ENCODE results near the gene DAB2IP.

Gene DAB2IP

DNA sequence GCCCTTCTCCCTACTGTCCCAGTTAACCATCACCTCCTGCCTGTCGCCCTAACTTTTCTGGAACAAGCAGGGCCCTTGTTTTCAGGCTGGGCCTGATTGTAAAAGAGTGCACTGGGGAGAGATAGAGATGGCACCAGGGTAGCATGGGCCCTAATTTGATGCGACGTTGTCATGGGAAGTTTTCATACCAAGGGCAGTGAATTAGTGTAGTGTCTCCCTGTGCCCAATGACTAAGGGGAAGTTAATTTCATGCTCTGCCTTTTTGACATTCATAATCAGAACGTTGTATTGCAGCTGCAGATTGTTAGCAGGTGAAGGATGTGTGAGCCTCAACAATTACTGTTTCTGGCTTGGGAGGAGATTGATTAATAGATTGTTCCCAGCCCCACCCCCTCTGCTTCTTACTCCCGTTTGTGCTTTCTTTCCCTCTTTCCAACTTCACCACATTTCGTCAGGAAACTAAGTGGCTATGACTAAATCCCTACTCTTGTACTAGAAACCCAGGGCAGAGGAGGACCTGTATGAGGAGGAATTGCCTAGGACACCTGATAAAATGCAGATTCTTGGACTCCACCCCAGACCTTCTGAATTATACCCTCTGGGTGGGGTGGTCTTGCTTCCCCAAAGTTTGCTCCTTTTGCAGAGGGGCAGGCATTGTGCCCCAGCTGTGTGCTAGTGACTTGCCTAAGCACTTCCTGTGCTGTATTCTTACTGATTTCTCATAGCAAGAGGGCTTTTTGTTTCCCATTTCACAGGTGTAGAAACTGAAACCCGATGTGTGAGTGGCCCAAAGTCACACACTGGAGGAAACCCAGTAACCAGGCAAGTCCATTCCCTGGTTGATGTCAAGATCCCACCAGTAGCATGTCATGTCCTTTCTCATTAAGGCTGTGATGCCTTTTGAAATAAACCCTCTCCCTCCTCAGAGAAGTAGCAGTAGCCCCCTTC is 56.3 kb downstream of the DAB2IP start:
- DNase-seq = no peak

- DNase-seq = no peak
Observed at GRCh38 chr9:121708768-121709488, 57.5 kb downstream of the DAB2IP start.

DNA sequence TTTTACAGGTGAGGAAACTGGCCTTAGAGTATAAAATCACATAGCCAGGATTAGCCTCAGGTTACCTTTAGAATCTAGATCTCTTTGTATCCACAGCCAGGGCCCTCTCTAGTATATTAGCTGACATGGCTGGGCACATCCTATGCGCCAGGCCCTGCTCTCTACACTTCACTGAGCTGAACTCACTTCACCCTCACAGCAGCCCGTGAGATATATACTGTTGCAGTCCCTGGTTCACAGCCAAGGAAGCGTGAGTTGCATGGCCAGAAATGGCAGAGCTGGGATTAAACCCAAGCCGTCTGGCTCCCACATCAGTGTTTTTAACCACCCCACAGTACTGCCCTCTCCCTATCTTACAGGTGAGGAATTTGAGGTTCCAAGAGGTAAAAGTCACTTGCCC is 58.4 kb downstream of the DAB2IP start:
- no peak for DNase-seq

GRCh38 chr9:121711281-121711680 is 59.8 kb downstream of the DAB2IP start:
- DNase-seq = no peak

GRCh38 chr9:121711797-121712196 is 60.4 kb downstream of the DAB2IP start:
- DNase-seq = no peak

DNA sequence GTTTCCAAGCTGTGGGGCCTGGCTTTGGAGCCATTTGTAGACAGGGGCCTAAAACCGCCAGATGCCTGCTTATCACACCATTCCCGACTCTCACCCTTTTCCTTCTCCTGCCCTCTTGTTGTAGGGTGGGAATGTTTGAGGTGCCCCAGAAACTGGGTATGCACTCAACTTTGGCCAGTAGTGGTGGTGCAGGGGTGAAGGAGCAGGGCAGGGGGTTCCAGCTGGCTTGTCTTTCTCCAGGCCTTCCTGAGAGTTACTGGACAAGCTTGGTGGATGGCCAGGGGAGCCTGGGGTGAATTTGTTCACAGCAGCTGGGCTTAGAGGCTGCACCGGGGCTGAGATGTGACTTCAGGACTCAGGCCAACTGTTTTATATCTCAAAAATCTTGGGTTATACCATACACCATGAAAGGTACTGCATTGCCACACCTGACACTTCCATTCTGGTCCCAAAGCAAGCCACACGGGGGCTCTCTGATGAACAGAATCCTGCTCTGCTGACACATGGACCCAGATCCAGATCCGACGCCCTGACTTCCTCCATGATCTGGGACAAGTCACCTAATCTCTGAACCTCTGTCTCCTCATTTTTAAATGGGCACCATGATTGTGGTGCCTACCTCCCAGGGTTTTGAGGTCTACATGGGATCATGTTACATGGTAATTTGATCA is 62.1 kb downstream of the DAB2IP start:
- DNase-seq = no peak

DNA sequence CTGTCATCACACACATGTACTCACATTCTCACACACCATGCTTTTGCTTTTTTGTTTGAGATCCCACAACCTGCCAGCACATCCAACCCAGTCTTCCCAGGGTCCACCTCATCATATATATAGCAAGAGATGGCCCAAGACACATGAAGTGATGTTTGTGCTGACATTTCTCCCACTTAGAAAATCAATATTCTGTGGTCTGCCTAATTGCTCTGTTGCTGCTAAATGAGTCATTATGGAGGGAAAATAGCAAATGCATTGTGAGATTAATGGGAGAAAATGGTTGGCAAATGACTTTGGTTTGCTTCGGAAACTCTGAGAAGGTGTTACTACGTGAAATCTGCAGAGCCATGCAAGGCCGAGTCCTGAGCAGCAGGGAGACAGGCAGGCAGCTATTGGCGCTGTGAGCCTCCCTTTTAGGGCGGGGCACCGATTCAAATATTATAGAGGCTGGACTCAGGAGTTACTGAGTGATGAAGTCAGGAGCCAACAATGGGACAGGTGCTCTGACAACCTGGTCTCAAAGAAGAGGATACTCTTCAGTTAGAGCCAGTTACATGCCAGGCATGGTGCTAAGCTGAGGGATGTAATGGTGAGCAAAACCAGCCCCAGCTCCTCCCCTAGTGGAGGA is 62.8 kb downstream of the DAB2IP start:
- no peak for DNase-seq

DNA sequence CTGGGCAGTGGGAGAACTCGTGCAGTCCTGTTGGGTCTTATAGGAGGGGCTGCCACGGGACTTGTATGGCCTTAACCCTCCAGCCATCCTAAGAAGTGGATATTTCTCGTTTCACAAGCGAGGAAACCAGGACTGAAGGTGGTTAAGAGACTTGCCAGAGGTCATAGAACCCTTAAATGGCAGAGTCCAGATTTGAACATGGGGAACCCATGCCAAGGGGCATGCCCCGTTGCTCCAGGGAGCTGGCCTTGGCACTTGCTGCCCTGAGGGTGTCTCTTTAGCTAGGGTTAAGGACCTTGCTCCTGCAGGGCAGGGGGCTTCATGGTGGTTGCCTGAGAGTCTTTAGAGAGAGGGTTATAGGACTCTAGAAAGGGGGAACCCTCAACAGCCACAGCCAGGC is 63.4 kb downstream of the DAB2IP start:
- no peak for DNase-seq

DNA sequence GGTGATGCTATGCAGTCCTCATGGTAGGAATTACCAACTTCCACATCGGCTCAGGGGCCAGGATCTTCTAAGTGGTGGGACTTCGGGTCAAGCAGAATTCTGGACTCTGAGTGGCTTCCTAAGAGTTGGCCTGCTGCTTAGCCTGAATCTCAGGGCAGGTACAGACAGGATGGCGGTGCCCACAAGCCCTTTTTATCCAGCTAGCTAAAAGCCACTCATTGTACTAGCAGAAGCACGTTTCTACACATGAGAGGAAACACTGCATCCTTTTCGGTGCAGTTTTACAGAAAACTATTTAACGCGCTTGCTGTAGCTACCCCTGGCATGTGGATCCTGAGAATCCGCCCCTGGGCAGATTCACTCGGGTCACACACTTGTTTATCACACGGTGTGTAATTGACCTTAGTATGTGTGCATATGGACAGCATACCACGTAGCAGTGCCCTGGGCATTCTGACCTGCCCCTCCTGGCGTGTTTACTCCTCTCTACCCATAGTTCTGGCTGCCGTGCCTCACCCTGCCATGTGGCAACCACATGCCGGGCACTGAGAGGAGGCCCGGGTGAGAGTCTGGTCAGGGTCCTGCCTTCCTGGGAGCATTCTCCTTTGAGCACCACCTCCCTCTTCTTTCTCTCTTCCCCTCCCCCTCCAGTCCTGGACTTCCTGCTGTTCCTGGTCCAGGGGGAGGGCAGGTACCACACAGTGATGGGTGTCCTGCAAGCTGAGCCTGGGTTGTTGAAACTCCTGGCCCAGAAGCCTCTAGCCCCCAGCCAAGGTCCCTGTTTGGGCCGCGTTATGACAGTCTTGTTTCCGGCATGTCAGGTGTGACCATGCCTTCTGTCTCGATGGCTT is 65.9 kb downstream of the DAB2IP start:
- no peak for DNase-seq

DNA sequence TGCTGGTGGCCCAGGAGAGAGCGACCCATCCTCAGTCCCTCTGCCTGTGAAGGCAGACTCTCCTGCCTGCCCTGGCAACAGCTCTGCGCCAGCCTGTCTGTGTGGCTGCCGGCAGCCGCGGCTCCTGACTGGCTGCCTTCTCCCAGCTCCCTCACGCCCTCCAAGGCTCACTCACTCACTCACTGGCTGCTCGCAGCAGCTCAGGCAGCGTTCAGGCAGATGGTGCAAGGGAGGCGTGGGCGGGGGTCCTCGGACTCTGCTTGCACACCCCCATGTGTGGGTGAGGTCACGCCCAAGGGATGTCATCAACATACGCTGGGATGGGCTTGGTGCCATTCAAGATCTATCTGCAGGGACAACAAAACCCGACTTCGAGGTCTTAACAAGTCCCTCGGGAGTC is 66.7 kb downstream of the DAB2IP start:
- peak; percentile 56 for DNase-seq

GRCh38 chr9:121718501-121718900 is 67.1 kb downstream of the DAB2IP start:
- DNase-seq = no peak

DNA sequence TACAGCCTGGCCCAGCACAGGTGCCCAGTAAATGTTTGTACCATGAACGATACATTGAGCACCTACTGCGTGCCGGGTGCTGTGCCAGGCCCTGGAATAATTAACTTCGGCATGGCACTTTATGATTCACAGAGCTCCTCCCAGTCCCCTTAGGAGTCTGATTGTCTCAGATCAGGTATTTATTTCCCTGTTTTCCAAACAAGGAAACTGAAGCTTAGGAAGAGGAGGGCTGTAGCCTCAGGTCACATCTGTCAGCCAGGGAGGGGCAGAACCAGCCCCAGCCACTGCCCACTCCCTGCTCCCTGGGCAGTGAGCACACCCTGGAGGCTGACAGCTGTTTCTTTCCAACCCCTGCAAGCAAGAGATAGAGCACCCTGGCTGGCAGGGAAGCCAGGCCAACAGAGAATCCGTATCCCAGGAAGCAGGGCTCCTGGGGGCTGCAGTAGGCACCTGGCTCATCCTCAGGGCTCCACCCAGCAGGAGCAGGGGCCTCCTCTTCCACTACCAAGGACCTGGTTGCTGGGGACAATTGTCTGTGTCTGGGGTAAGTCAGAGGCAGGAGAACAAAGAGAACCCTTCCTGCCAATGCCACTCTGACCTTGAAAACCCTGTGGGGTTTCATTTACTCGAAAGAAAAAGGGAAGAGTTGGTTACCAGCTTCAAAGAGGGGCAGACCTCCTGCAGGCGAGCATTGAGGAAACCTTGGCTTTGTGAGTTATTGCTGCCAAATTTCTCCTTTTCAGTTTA is 69.0 kb downstream of the DAB2IP start:
- DNase-seq = no peak

DNA sequence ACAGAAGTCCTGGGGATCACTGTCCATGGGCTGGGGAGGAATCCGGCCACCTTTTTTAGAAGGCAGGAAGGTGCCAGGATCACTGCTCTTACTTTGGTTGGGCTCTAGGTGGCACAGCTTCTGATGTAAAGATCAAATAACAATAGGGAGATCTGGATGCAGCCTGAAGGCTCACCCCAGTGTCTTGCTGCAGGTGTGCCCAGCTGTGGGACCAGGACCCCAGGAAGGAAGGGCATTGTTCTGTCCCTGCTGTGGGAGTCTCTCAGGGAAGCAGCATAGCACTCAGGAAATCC is 69.6 kb downstream of the DAB2IP start:
- DNase-seq = no peak

GRCh38 chr9:121721770-121722169 is 70.3 kb downstream of the DAB2IP start:
- no peak for DNase-seq

DNA sequence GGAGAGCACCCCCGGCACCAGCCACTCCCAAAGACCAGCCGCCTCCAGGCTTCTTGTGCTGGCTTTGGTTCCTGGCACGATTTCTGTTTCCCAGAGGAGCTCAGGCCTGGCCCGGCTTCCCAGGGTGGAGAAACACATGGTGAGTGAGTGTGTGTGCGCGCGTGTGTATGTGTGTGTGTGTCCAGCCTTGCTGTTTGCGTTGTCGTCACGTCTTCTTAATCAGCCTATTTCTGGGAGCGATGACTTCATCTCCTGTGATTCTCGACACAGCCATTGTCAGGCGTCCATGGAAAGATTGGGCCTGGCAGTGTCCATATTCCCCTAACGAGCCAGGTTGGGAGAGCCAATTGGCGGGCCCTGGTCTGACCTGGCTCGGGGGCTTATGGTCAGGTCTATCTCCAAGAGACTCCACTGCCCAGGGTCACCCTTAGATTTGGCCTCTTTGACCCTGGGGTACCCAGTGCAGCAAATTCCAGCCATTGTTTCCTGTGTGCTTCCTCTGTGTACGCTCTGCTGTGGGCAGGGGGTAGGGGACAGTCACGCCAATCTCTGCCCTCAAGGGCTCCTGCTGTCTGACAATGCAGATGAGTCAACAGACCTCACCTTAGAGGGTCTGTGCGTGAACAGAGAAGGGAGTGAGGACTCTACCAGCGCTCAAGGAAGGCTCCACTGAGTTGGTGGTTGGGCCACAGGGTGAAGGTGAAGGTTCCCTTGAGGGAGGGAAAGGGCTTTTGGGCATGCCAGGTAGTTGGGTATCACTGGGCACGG is 73.8 kb downstream of the DAB2IP start:
- DNase-seq = no peak

GRCh38 chr9:121727295-121728020 is 76.0 kb downstream of the DAB2IP start:
- no peak for DNase-seq

DNA sequence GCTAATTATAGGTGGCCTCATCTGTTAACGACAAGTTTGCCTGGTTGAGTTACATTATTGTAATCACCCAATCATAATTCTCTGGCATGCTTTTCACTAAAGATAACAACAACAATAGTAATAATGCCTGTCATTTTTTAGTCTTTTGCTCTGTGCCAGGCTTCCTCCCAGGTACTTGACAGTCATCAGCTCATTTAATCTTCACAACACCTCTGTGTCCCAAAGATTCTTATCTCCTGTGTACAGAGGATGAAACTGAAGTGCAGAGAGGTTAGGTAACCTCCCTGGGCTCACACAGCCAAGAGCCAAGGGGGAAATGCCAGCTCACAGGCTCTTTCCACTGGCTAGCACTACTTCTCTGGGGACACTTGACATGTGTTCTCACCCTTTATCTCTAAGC is 77.5 kb downstream of the DAB2IP start:
- DNase-seq = no peak

GRCh38 chr9:121729769-121730562 is 78.5 kb downstream of the DAB2IP start:
- DNase-seq = no peak

DNA sequence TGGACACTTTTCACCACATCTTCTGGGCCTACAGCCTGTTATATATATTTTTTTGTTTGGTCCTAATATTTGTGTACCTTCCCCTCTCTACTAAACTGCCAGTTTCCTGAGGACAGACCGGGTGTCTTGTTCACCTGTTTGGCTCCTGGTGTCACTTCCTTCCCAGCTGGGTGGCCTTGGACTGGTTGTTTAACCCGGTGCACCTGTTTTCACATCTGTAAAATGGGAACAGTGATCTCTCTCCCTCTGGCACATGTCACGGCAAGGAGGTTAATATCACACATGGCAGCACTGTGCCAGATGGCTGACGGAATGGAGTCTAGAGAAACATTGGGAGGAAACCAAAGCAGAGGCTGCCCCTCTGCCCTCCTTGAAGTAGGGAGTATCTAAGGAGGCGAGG is 79.7 kb downstream of the DAB2IP start:
- no peak for DNase-seq
